Right lobe of liver (tissue), 4 donors: ENCODE measurements around the gene HMGCS1.

Experiments
- CTCF ChIP-seq, 4 donors: fragments of 200-600 bp in 3 of 4; fragments of 450-650 bp in 1 of 4; IDR thresholded peaks; one replicate each; pipeline versions ENCODE4 v1.5.1 to v1.8.0; 2016 to 2022; ENCODE audit warnings: antibody characterized with exemption in 4 of 4, mild to moderate bottlenecking in 2 of 4
- POLR2A ChIP-seq: fragments of 450-650 bp; IDR thresholded peaks from one replicate; pipeline ENCODE4 v1.6.1; 2017; ENCODE audit warnings: antibody characterized with exemption, mild to moderate bottlenecking
- donor health status: DM: no; HTN: no; CAD: no.
- donor health status: DM: no; HTN: no; CAD: no.
- donor health status: DM: no; HTN: yes; CAD: no.

GRCh38 chr5:43309637-43310036 is 3.6 kb downstream of the HMGCS1 start:
- no peak for TF ChIP-seq CTCF (IDR thresholded peaks at IDR 0.05)
- no peak for TF ChIP-seq POLR2A
